Stomach (tissue), 9 donors: ENCODE data around the gene POLR3F. TPM values are rescaled to one million over a fixed set of nuclear protein-coding genes. Genes with fewer than 3 reads are reported as not detected.
"Not testable (repeated sequence)": the region's sequence is repeated elsewhere in the genome, so short reads cannot be mapped to it uniquely, and the experiment has no call there.

Source experiments
- DNase-seq, 2 donors: peaks; one replicate each; pipeline versions ENCODE4 v3.0.0 to v3.0.0-alpha.2; 2013 to 2019
- H3K27ac ChIP-seq, 5 donors: fragments of 200-600 bp in 4 of 5; sonication (generic) in 4 of 5; one replicate each; pipeline ENCODE4 v1.5.1; 2013 to 2019; ENCODE audit warnings: mild to moderate bottlenecking in 1 of 5, moderate library complexity in 1 of 5
- H3K27me3 ChIP-seq, 3 donors: fragments of 200-600 bp; sonication (generic); one replicate each; pipeline ENCODE4 v1.5.1; 2017 to 2019; ENCODE audit warnings: mixed run types in 1 of 3
- H3K36me3 ChIP-seq, 4 donors: fragments of 200-600 bp; sonication (generic); 1 replicate in 3 of 4; 2 replicates in 1 of 4; pipeline ENCODE4 v1.5.1; 2016 to 2019
- H3K4me1 ChIP-seq, 4 donors: fragments of 200-600 bp; sonication (generic); one replicate each; pipeline ENCODE4 v1.5.1; 2016 to 2019
- H3K4me3 ChIP-seq, 4 donors: fragments of 200-600 bp; sonication (generic) in 3 of 4; one replicate each; pipeline ENCODE4 v1.5.1; 2016 to 2019; ENCODE audit warnings: mild to moderate bottlenecking in 1 of 4
- H3K9me3 ChIP-seq, 4 donors: fragments of 200-600 bp; sonication (generic); one replicate each; pipeline ENCODE4 v1.5.1; 2016 to 2019
- CTCF ChIP-seq, 7 experiments: fragments of 450-650 bp in 4 of 7; fragments of 200-600 bp in 3 of 7; sonication (generic) in 3 of 7; IDR thresholded peaks; one replicate each; pipeline ENCODE4 v1.5.1; 2016 to 2019; ENCODE audit warnings: antibody characterized with exemption in 7 of 7, control low read depth in 2 of 7, mild to moderate bottlenecking in 1 of 7
- EP300 ChIP-seq: sonication (generic); formaldehyde crosslinking; IDR thresholded peaks from one replicate; pipeline ENCODE4 v1.6.1; 2017; ENCODE audit warnings: antibody characterized with exemption
- POLR2A ChIP-seq, 4 donors: fragments of 450-650 bp; IDR thresholded peaks; one replicate each; pipeline ENCODE4 v1.6.1; 2016; ENCODE audit warnings: antibody characterized with exemption in 4 of 4, control low read depth in 2 of 4, mild to moderate bottlenecking in 1 of 4, moderate library complexity in 1 of 4
- POLR2AphosphoS5 ChIP-seq, 3 donors: sonication (generic); formaldehyde crosslinking; IDR thresholded peaks; one replicate each; pipeline ENCODE4 v1.6.1; 2016; ENCODE audit warnings: antibody characterized with exemption in 3 of 3
- WGBS, 5 donors: extraction: QIAGEN DNeasy Blood & Tissue Kit in 3 of 5; methylation state at CpG; one replicate each; pipeline versions ENCODE4 v1.1.5 to v1.1.7; 2013 to 2018; 5-methylcytosine and 5-hydroxymethylcytosine counted together
- intact Hi-C: fragments of 100-400 bp; cut with DNase I; formaldehyde crosslinking; loops from one replicate; pipeline ENCODE4 v1.15.1; 2023; ENCODE audit warnings: low total_unique reads
- polyA plus RNA-seq, 3 donors: library from polyadenylated mRNA; stranded (reverse); fragments of 200-250 nt; gene quantifications; one replicate each; pipeline ENCODE4 v1.2.3, GENCODE V29; 2013
- total RNA-seq, 5 donors: library from RNA; depleted of rRNA; stranded (reverse); fragments of >200 nt; gene quantifications; one replicate each; pipeline versions ENCODE4 v1.1.0 to v1.2.3, GENCODE V29; 2014 to 2016
- donor health status: healthy with polysubstance abuse.
- donor health status: Bipolar disorder and iron deficiency.
- donor health status: healthy.

POLR3F gene
- total and polyA plus RNA-seq, 8 donors, result 5.4 to 24.3 (median 9.3) TPM; not detected in 1

- Histone ChIP-seq H3K9me3 (no peaks in the 10 kb centered on the region), H3K4me1 (peaks cover 0 to 51% (median 23%) of the 10 kb centered on the region in 4 donors), H3K36me3 (peaks cover 27 to 86% (median 76%) of the 10 kb centered on the region in 4 donors), H3K27ac (no peak overlapping the region), H3K27me3 (no peaks in the 10 kb centered on the region), H3K4me3 (no peak overlapping the region)
- WGBS, 5 donors, result 89 to 94% (median 91%) methylated on average over 7 of the region's 7 CpGs
- TF ChIP-seq CTCF (IDR thresholded peaks at IDR 0.05), result no peak
- no peak for TF ChIP-seq POLR2A (IDR thresholded peaks at IDR 0.05)
- no peak for TF ChIP-seq POLR2AphosphoS5 (IDR thresholded peaks at IDR 0.05)
- TF ChIP-seq EP300, result no peak
- DNase-seq, result no peak
- intact Hi-C loops, result no loop called here
Observed at GRCh38 chr20:18513208-18513607, 46.0 kb downstream of the POLR3F start.

GRCh38 chr20:18514127-18514526 lies 46.9 kb downstream of the POLR3F start:
- Histone ChIP-seq H3K4me3 (no peak overlapping the region), H3K36me3 (peaks cover 27 to 95% (median 76%) of the 10 kb centered on the region in 4 donors), H3K27me3 (no peaks in the 10 kb centered on the region), H3K4me1 (peaks cover 0 to 42% (median 15%) of the 10 kb centered on the region in 4 donors), H3K27ac (no peak overlapping the region), H3K9me3 (no peaks in the 10 kb centered on the region)
- TF ChIP-seq CTCF (IDR thresholded peaks at IDR 0.05), result no peak
- no peak for TF ChIP-seq POLR2AphosphoS5 (IDR thresholded peaks at IDR 0.05)
- TF ChIP-seq EP300, result no peak
- no peak for TF ChIP-seq POLR2A (IDR thresholded peaks at IDR 0.05)
- DNase-seq, result no peak
- 80 to 96% (median 90%) methylated on average over 5 of the region's 5 CpGs for WGBS, 5 donors
- intact Hi-C loops, result no loop called here

- Histone ChIP-seq H3K4me3 (no peak overlapping the region), H3K27ac (no peak overlapping the region), H3K4me1 (peaks cover 0 to 23% (median 0%) of the 10 kb centered on the region in 4 donors), H3K27me3 (no peaks in the 10 kb centered on the region), H3K36me3 (peaks cover 22 to 81% (median 72%) of the 10 kb centered on the region in 4 donors), H3K9me3 (no peaks in the 10 kb centered on the region)
- no peak for DNase-seq
- intact Hi-C loops, result no loop called here
- no peak for TF ChIP-seq POLR2A (IDR thresholded peaks at IDR 0.05)
- no peak for TF ChIP-seq CTCF (IDR thresholded peaks at IDR 0.05)
- TF ChIP-seq EP300, result no peak
- no peak for TF ChIP-seq POLR2AphosphoS5 (IDR thresholded peaks at IDR 0.05)
Observed at GRCh38 chr20:18515973-18516372, 48.8 kb downstream of the POLR3F start.

- H3K9me3 ChIP-seq, intact Hi-C loops, DNase-seq, H3K27ac ChIP-seq, H3K4me1 ChIP-seq, H3K27me3 ChIP-seq, H3K4me3 ChIP-seq: not testable (repeated sequence)
- peaks cover 32 to 80% (median 60%) of the 10 kb centered on the region in 4 donors for H3K36me3 ChIP-seq
- WGBS, 5 donors, result 91 to 94% (median 93%) methylated on average over 9 of the region's 9 CpGs
Observed at GRCh38 chr20:18522066-18522465, 54.9 kb downstream of the POLR3F start.

- WGBS, 5 donors, result 78 to 95% (median 83%) methylated on average over 2 of the region's 2 CpGs
- H3K27ac ChIP-seq, result no peak overlapping the region
- no peaks in the 10 kb centered on the region for H3K4me1 ChIP-seq
- H3K27me3 ChIP-seq, result no peaks in the 10 kb centered on the region
- intact Hi-C loops, result no loop called here
- no peak overlapping the region for H3K4me3 ChIP-seq
- no peaks in the 10 kb centered on the region for H3K9me3 ChIP-seq
- peaks cover 37 to 80% (median 64%) of the 10 kb centered on the region in 4 donors for H3K36me3 ChIP-seq
- no peak for DNase-seq
- TF ChIP-seq POLR2A (IDR thresholded peaks at IDR 0.05) (no peak), CTCF (IDR thresholded peaks at IDR 0.05) (no peak), EP300 (no peak)
Observed at GRCh38 chr20:18523066-18523465, 55.9 kb downstream of the POLR3F start.
